Tibial artery (tissue), 4 donors: ENCODE data around the gene CSDE1.
A peak's percentile ranks its signal among the peaks of the same experiment; 100 is the strongest.
"Not testable (repeated sequence)": the region's sequence is repeated elsewhere in the genome, so short reads cannot be mapped to it uniquely, and the experiment has no call there.

Experiments
- DNase-seq, 2 donors: peaks; one replicate each; pipeline ENCODE4 v3.0.0-alpha.2; 2019
- H3K27ac ChIP-seq, 2 donors: fragments of 200-600 bp; sonication (generic) in 1 of 2; 1 replicate in 1 of 2; 2 replicates in 1 of 2; pipeline ENCODE4 v1.5.1; 2018 to 2019; ENCODE audit warnings: mild to moderate bottlenecking in 1 of 2
- H3K27me3 ChIP-seq, 2 donors: fragments of 200-600 bp; sonication (generic) in 1 of 2; one replicate each; pipeline versions ENCODE4 v1.5.1 to v1.6.0; 2016 to 2019
- H3K36me3 ChIP-seq, 3 donors: fragments of 200-600 bp; sonication (generic) in 2 of 3; one replicate each; pipeline ENCODE4 v1.5.1; 2016 to 2019; ENCODE audit warnings: mild to moderate bottlenecking in 2 of 3
- H3K4me1 ChIP-seq, 4 donors: fragments of 200-600 bp; sonication (generic) in 2 of 4; 1 replicate in 3 of 4; 2 replicates in 1 of 4; pipeline ENCODE4 v1.5.1; 2016 to 2019
- H3K4me3 ChIP-seq, 2 donors: fragments of 200-600 bp; sonication (generic) in 1 of 2; 1 replicate in 1 of 2; 2 replicates in 1 of 2; pipeline ENCODE4 v1.5.1; 2018 to 2019; ENCODE audit warnings: mild to moderate bottlenecking in 2 of 2
- H3K9me3 ChIP-seq, 3 donors: fragments of 200-600 bp; sonication (generic) in 1 of 3; one replicate each; pipeline ENCODE4 v1.5.1; 2016 to 2019
- intact Hi-C: fragments of 100-400 bp; cut with DNase I; formaldehyde crosslinking; loops from one replicate; pipeline ENCODE4 v1.15.0; 2023; ENCODE audit warnings: low total_unique reads
- TF ChIP-seq, protein P1 (sequence below), 2 experiments: fragments of 200-600 bp in 1 of 2; fragments of 450-650 bp in 1 of 2; IDR thresholded peaks; one replicate each; pipeline ENCODE4 v1.5.1; 2017 to 2019; ENCODE audit warnings: antibody characterized with exemption in 2 of 2, mild to moderate bottlenecking in 1 of 2, moderate library complexity in 1 of 2

The CSDE1 gene

DNA sequence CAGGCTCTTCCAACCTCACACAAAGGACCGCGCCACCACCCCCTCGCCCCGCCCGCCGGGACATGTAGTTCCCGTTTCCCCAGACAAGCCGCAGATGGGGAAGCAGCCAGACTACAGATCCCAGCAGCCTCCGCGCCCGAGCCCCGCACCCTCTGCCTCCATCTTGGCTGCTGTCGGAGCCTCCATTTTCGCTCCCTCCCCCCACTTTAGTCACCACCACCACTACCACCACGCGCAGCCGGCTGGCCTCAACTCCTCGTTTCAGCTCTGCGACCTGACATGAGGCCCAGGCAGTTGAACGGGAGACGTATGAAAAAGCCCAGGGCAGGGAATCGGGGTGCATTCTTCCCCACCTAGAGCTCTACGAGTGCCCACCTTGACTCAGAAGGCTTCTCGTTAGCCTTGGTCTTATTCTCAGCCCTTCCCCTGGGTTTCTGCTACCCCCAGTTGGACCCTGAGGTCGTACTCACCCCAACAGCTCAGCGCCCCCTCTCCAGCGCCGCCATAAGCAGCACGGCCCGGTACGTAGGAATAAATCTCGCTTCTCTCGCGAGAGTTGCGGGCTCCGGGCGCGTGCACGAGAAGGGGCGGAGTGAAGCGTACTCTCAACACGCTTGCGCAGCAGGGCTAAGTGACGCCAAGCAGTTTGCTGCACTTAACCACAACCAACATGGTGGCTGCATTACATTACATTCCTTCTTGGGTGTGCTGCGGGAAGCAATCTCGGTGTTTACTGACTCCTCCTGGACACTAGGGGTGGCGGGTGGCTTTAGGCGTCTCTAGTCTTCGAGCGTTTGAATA, at the start of gene CSDE1:
CSDE1 (minus strand) TSS at position 530 of the 801 bp plus-strand sequence. CDS start 18,094 bp downstream, outside the sequence.
- H3K27ac ChIP-seq = peak within 1 kb of the TSS; percentile 100
- peak; percentile 97 to 98 for DNase-seq
- H3K27me3 ChIP-seq = no peaks in the 10 kb centered on the region
- H3K36me3 ChIP-seq = no peaks in the 10 kb centered on the region
- H3K9me3 ChIP-seq = no peaks in the 10 kb centered on the region
- peaks cover 0 to 44% (median 31%) of the 10 kb centered on the region in 4 donors for H3K4me1 ChIP-seq
- intact Hi-C loops = no loop called here
- TF ChIP-seq, protein P1, sequence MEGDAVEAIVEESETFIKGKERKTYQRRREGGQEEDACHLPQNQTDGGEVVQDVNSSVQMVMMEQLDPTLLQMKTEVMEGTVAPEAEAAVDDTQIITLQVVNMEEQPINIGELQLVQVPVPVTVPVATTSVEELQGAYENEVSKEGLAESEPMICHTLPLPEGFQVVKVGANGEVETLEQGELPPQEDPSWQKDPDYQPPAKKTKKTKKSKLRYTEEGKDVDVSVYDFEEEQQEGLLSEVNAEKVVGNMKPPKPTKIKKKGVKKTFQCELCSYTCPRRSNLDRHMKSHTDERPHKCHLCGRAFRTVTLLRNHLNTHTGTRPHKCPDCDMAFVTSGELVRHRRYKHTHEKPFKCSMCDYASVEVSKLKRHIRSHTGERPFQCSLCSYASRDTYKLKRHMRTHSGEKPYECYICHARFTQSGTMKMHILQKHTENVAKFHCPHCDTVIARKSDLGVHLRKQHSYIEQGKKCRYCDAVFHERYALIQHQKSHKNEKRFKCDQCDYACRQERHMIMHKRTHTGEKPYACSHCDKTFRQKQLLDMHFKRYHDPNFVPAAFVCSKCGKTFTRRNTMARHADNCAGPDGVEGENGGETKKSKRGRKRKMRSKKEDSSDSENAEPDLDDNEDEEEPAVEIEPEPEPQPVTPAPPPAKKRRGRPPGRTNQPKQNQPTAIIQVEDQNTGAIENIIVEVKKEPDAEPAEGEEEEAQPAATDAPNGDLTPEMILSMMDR (IDR thresholded peaks at IDR 0.05) = no peak
- H3K4me3 ChIP-seq = peak within 1 kb of the TSS; percentile 92 to 97

- H3K36me3 ChIP-seq, intact Hi-C loops: not testable (repeated sequence)
Observed at GRCh38 chr1:114804449-114804848, 46.7 kb upstream of the CSDE1 start.

GRCh38 chr1:114803001-114803400, 45.2 kb upstream of the CSDE1 start:
- DNase-seq = no peak
- TF ChIP-seq, protein P1 (IDR thresholded peaks at IDR 0.05) = no peak
- Histone ChIP-seq H3K27me3 (no peaks in the 10 kb centered on the region), H3K27ac (no peak overlapping the region), H3K4me1 (no peaks in the 10 kb centered on the region), H3K36me3 (no peaks in the 10 kb centered on the region), H3K4me3 (no peak overlapping the region), H3K9me3 (no peaks in the 10 kb centered on the region)
- intact Hi-C loops = no loop called here

More at GRCh38 chr1:114804449-114804848, 46.7 kb upstream of the CSDE1 start:
- not testable (repeated sequence) for H3K9me3 ChIP-seq, H3K27ac ChIP-seq, H3K27me3 ChIP-seq, H3K4me1 ChIP-seq, H3K4me3 ChIP-seq, DNase-seq

DNA sequence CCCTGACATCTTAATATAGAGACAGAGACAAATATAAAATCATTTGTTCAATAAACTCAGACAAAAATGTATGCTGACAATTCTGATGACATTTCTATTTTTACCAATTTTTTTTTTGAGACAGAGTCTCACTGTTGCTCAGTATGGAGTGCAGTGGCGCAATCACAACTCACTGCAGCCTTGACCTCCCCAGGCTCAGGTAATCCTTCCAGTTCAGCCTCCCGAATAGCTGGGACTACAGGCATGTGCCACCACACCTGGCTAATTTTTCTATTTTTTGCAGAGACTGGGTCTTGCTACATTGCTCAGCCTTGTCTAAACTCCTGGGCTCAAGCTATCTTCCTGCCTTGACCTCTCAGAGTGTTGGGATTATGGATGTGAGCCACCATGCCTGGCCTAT, 36.3 kb upstream of the CSDE1 start:
- Histone ChIP-seq H3K36me3 (no peaks in the 10 kb centered on the region), H3K27ac (no peak overlapping the region), H3K27me3 (peaks cover 0 to 9% of the 10 kb centered on the region in 2 donors), H3K4me3 (no peak overlapping the region), H3K9me3 (no peaks in the 10 kb centered on the region), H3K4me1 (no peaks in the 10 kb centered on the region)
- intact Hi-C loops = no loop called here
- TF ChIP-seq, protein P1 (IDR thresholded peaks at IDR 0.05) = no peak
- no peak for DNase-seq

DNA sequence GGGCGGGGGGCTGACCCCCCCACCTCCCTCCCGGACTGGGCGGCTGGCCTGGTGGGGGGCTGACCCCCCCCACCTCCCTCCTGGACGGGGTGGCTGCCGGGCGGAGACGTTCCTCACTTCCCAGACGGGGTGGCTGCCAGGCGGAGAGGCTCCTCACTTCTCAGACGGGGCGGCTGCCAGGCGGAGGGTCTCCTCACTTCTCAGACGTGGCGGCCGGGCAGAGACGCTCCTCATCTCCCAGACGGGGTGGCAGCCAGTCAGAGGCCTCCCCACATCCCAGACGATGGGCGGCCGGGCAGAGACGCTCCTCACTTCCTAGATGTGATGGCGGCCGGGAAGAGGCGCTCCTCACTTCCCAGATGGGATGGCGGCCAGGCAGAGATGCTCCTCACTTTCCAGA, 32.8 kb upstream of the CSDE1 start:
- H3K4me3 ChIP-seq, H3K27me3 ChIP-seq, H3K36me3 ChIP-seq, intact Hi-C loops, H3K27ac ChIP-seq, H3K4me1 ChIP-seq, H3K9me3 ChIP-seq, DNase-seq: not testable (repeated sequence)

DNA sequence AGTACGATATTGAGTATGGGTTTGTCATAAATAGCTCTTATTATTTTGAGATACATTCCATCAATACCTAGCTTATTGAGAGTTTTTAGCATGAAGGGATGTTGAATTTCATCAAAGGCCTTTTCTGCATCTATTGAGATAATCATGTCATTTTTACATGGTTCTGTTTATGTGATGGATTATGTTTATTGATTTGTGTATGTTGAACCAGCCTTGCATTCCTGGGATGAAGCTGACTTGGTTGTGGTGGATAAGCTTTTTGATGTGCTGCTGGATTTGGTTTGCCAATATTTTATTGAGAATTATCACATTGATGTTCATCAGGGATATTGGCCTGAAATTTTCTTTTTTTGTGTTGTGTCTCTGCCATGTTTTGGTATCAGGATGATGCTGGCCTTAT, 28.7 kb upstream of the CSDE1 start:
- H3K4me3 ChIP-seq, H3K27ac ChIP-seq, H3K27me3 ChIP-seq, H3K36me3 ChIP-seq, H3K9me3 ChIP-seq, intact Hi-C loops, DNase-seq, H3K4me1 ChIP-seq: not testable (repeated sequence)

DNA sequence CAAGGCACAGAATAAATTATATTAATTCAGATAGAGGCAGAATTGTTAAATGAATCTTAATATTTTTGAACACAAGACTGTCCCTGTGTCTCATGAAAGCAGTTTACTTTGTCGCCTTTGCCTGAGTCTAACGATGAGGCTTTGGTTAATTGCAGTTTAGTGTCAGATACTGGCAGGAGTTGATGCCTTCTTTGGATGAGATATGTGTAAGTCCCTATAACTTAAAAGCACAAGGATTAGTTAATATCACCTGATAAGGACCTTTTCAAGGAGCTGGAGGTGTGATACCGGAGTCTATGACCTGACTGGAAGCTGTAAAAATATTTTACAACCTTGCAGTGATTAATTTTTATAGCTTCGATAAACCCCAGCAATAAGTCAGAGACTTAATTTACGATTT, 24.7 kb upstream of the CSDE1 start:
- Histone ChIP-seq H3K27ac (no peak overlapping the region), H3K36me3 (peaks cover 0 to 14% (median 6%) of the 10 kb centered on the region in 3 donors), H3K27me3 (no peaks in the 10 kb centered on the region), H3K4me3 (no peak overlapping the region), H3K9me3 (peaks cover 0 to 7% (median 0%) of the 10 kb centered on the region in 3 donors), H3K4me1 (peaks cover 0 to 25% (median 8%) of the 10 kb centered on the region in 4 donors)
- intact Hi-C loops = no loop called here
- TF ChIP-seq, protein P1 (IDR thresholded peaks at IDR 0.05) = no peak
- no peak for DNase-seq
